Stimulated activated naive CD8-positive, alpha-beta T cell treated with anti-CD3 and anti-CD28 coated beads, Interleukin-15, amount 100 ng/mL, for 72 hours (primary cell): ENCODE measurements around the gene SHLD1.

Experiments
- ATAC-seq: fragments of 150-1000 bp; cut with Tn5 transposase; 2 replicates; pipeline ENCODE4 v1.10.0; 2021; ENCODE audit warnings: mild to moderate bottlenecking, moderate library complexity
- DNase-seq, 2 donors: peaks; one replicate each; pipeline ENCODE4 v3.0.0; 2021 to 2022
- H3K27ac Mint-ChIP-seq, 2 donors: one replicate each; pipeline ENCODE4 v1.8.0; 2022; ENCODE audit warnings: mild to moderate bottlenecking in 2 of 2, mixed read lengths in 2 of 2, moderate library complexity in 2 of 2
- H3K27me3 Mint-ChIP-seq: one replicate; pipeline ENCODE4 v1.8.0; 2022; ENCODE audit warnings: mixed read lengths
- H3K4me1 Mint-ChIP-seq: one replicate; pipeline ENCODE4 v1.8.0; 2022; ENCODE audit warnings: mild to moderate bottlenecking, mixed read lengths
- H3K4me3 Mint-ChIP-seq, 2 donors: one replicate each; pipeline ENCODE4 v1.8.0; 2022; ENCODE audit warnings: mild to moderate bottlenecking in 2 of 2, mixed read lengths in 2 of 2, moderate library complexity in 1 of 2
- H3K9me3 Mint-ChIP-seq, 2 donors: one replicate each; pipeline ENCODE4 v1.8.0; 2022; ENCODE audit warnings: mixed read lengths in 2 of 2

SHLD1 gene

DNA sequence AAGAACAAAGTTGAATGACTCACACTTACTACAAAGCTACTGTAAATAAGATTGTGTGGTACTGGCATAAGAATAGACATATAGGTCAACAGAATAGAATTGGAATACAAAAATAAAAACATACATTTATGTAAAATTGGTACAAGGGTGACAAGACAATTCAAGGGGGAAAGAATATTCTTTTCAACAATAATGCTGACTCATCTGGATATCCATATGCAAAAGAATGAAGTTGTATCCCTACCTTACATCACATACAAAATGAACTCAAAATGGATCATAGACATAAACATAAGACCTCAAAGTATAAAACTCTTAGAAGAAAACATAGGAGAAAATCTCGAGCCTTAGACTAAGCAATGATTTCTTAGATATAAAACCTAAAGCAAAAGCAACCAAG, 149.2 kb downstream of the SHLD1 start:
- Mint-ChIP-seq H3K9me3 (peaks cover 4 to 8% of the 10 kb centered on the region in 2 donors), H3K27ac (no peak overlapping the region), H3K27me3 (peaks cover 30% of the 10 kb centered on the region), H3K4me1 (no peaks in the 10 kb centered on the region), H3K4me3 (no peak overlapping the region)
- no peak for ATAC-seq
- no peak for DNase-seq

DNA sequence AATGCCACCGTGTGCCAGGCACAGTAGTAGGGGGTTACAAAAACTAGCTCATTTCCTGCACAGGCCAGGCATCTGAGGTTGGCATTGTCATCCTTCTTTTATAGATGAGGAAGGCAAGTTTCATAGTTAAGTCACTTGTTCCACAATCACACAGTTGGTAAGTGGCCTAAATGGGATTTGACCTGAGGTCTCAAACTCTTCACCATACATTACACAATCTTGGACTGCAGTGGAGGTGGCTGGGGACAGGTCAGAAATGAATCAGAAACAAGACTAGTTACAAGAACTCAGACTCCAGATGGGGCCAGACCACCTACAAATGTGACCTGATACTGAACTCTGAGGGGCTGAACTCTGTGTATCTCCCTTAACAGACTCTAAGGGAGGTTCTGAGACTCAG, 150.7 kb downstream of the SHLD1 start:
- peaks cover 0 to 8% of the 10 kb centered on the region in 2 donors for H3K9me3 Mint-ChIP-seq
- ATAC-seq (peak; percentile 39), DNase-seq (no peak)
- H3K27ac Mint-ChIP-seq = no peak overlapping the region
- H3K27me3 Mint-ChIP-seq = peaks cover 35% of the 10 kb centered on the region
- no peaks in the 10 kb centered on the region for H3K4me1 Mint-ChIP-seq
- no peak overlapping the region for H3K4me3 Mint-ChIP-seq

DNA sequence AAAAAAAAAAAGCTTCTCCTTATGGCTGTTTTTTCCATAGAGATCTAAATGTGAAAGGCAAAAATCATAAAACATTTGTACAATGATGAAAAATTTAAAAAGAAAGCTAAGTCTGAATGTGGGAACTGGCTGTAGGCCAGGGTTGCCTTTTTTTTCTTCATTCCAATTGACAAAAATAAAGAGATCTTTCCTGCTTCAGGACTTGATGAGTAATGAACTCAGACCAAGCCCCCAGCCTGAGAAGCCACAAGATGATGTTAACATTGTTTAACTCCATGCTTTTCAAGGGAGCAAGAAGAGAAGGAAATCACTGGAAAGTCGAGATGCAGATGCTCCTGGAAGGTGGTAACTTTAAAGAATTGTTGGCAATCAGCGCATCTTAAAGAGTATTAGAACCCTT, 158.8 kb downstream of the SHLD1 start:
- Mint-ChIP-seq H3K4me3 (no peak overlapping the region), H3K27ac (no peak overlapping the region), H3K9me3 (no peaks in the 10 kb centered on the region), H3K27me3 (peaks cover 92% of the 10 kb centered on the region), H3K4me1 (peaks cover 15% of the 10 kb centered on the region)
- DNase-seq = no peak
- ATAC-seq = no peak

DNA sequence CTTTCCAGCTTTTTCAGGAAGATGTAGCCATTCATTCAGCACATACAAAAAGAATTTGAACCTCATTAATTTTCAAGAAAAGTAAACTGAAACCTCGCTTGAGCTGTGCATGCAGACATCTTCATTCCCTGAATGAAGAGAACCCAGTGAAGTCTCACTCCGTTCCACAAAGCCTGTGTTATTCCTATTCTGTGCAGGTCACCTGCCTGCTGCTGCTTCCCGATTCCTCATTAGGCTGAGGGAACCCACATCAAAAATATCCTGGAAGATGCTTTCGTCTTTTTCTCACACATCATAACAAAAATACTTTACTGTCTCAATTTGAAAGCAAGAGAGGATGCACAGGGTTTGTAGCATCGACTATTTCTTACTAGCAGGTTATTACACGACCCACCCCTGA, 160.0 kb downstream of the SHLD1 start:
- Mint-ChIP-seq H3K4me3 (no peak overlapping the region), H3K9me3 (no peaks in the 10 kb centered on the region), H3K27me3 (peaks cover 92% of the 10 kb centered on the region), H3K27ac (no peak overlapping the region), H3K4me1 (peaks cover 15% of the 10 kb centered on the region)
- ATAC-seq = no peak
- DNase-seq = no peak

DNA sequence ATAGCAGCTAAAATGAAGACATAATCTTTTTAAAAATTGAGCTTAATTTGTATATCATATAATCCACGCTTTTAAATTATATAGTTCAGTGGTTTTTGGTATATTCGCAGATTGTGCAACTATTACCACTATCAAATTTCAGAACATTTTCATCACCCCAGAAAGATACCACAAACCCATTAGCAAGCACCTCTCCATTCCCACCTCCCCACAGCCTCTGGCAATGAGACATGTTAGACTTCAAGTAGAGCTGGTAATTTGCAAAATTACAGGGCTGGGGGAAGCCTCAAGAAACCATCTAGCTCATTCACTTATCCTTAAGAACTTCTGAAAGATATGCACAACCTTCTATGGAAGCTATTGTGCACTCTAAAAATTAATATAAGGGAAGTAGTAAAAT, 163.0 kb downstream of the SHLD1 start:
- peaks cover 74% of the 10 kb centered on the region for H3K27me3 Mint-ChIP-seq
- H3K27ac Mint-ChIP-seq = no peak overlapping the region
- H3K9me3 Mint-ChIP-seq = no peaks in the 10 kb centered on the region
- H3K4me1 Mint-ChIP-seq = peaks cover 15% of the 10 kb centered on the region
- H3K4me3 Mint-ChIP-seq = no peak overlapping the region
- no peak for ATAC-seq
- no peak for DNase-seq
